A673 (cell line): ENCODE results near the gene PDGFC. TPM values are rescaled to one million over a fixed set of nuclear protein-coding genes. Genes with fewer than 3 reads are reported as not detected.

Source experiments
- BruUV-seq: library from RNA; stranded (reverse); fragments of 400-500 nt; replicated peaks from 2 replicates; lab custom pipeline; 2021; lab: Mats Ljungman, UMichigan
- CTCF ChIA-PET: fragments of 300-600 bp; sonication (Branson Sonifier 250); formaldehyde crosslinking; loops from one replicate; lab custom pipeline; 2022; ENCODE audit warnings: antibody characterized with exemption; lab: Charles Lee
- POLR2A ChIA-PET: fragments of 300-600 bp; sonication (Branson Sonifier 250); formaldehyde crosslinking; loops from one replicate; lab custom pipeline; 2022; ENCODE audit warnings: antibody characterized with exemption; ENCODE audit not compliant: low non-redundant PET; lab: Charles Lee
- DNase-seq: peaks from one replicate; pipeline ENCODE4 v3.0.0-alpha.2; 2015; ENCODE audit warnings: low spot score
- H3K27ac ChIP-seq: fragments of 200-600 bp; sonication (generic); 2 replicates; pipeline ENCODE4 v1.5.1; 2016; ENCODE audit warnings: mixed run types, low read depth, mild to moderate bottlenecking, mixed read lengths, antibody characterized with exemption, low read length; ENCODE audit not compliant: poor library complexity, severe bottlenecking
- H3K27me3 ChIP-seq: fragments of 200-600 bp; sonication (generic); replicated peaks from 2 replicates; pipeline ENCODE4 v1.6.1; 2017; ENCODE audit warnings: mixed run types, low read depth, mild to moderate bottlenecking, mixed read lengths, antibody characterized with exemption, low read length; ENCODE audit not compliant: insufficient read depth, poor library complexity
- H3K36me3 ChIP-seq: fragments of 200-600 bp; sonication (generic); 2 replicates; pipeline ENCODE4 v1.6.1; 2016; ENCODE audit warnings: mixed run types, mild to moderate bottlenecking, mixed read lengths, antibody characterized with exemption, low read length; ENCODE audit not compliant: insufficient read depth, poor library complexity, severe bottlenecking
- H3K4me1 ChIP-seq: fragments of 200-600 bp; sonication (generic); 2 replicates; pipeline ENCODE4 v1.6.1; 2017; ENCODE audit warnings: mixed run types, mild to moderate bottlenecking, mixed read lengths, antibody characterized with exemption, low read length; ENCODE audit not compliant: insufficient read depth, poor library complexity, severe bottlenecking
- H3K4me3 ChIP-seq: fragments of 200-600 bp; sonication (generic); 2 replicates; pipeline ENCODE4 v1.5.1; 2016; ENCODE audit warnings: low read depth, mixed run types, mild to moderate bottlenecking, mixed read lengths, low read length; ENCODE audit not compliant: poor library complexity, severe bottlenecking
- H3K9me3 ChIP-seq: fragments of 200-600 bp; sonication (generic); 2 replicates; pipeline ENCODE4 v1.6.1; 2016; ENCODE audit warnings: mixed run types, low read depth, mild to moderate bottlenecking, mixed read lengths, antibody characterized with exemption, low read length; ENCODE audit not compliant: poor library complexity, severe bottlenecking
- CTCF ChIP-seq: fragments of 300-800, 200-600 bp; sonication (generic); conservative IDR thresholded peaks from 2 replicates; pipeline ENCODE4 v1.5.1; 2017; ENCODE audit warnings: low read depth, mild to moderate bottlenecking, antibody characterized with exemption, low read length, moderate library complexity, mixed read lengths
- EZH2 ChIP-seq: fragments of 200-600 bp; sonication (generic); IDR thresholded peaks from 2 replicates; pipeline ENCODE4 v1.6.1; 2017; ENCODE audit warnings: borderline replicate concordance, low read depth, mild to moderate bottlenecking, mixed read lengths, antibody characterized with exemption, low read length; ENCODE audit not compliant: poor library complexity, severe bottlenecking
- intact Hi-C: fragments of 100-400 bp; cut with micrococcal nuclease; formaldehyde crosslinking; loops from one replicate; pipeline ENCODE4 v1.10.0; 2022; ENCODE audit not compliant: unreplicated experiment
- total RNA-seq: library from RNA; stranded (reverse); gene quantifications from 2 replicates; pipeline ENCODE4 v1.2.3, GENCODE V29; 2021

The PDGFC gene
- total RNA-seq, 1 experiment from 2014 or later: 28.0 TPM

DNA sequence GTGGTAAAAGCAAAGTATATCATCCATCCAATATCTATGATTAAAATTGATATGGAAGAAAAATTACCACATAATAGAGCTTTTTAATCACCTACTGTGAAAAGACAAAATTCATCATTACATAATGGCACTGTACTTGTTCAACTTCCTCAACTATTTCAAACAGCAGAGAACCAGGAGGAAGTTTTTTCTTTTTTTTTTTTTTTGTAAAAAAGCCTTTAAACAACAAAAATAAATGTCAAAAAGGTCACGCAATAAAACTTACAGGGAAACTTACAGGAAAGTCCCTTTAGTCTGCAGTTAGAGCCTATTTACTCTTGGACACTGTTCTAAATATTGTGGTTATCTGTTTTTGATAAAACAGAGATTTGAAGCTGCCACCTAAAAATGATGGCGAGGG lies 4.8 kb downstream of the PDGFC start:
- peaks cover 40% of the 10 kb centered on the region for H3K4me1 ChIP-seq
- no peaks in the 10 kb centered on the region for H3K36me3 ChIP-seq
- no TSS peak for BruUV-seq
- ChIA-PET POLR2A (no interaction called here), CTCF (interaction anchor here (0.6 to 1.0 kb wide), 2 partner anchors 242 to 491 kb away, joined by 4 to 6 read pairs; no protein-coding TSS in a partner anchor)
- H3K9me3 ChIP-seq: no peaks in the 10 kb centered on the region
- H3K27me3 ChIP-seq: no peaks in the 10 kb centered on the region
- TF ChIP-seq EZH2 (no peak), CTCF (no peak)
- no peak overlapping the region for H3K27ac ChIP-seq
- no peak overlapping the region for H3K4me3 ChIP-seq
- intact Hi-C loops: loop anchor here (5.0 to 10.0 kb wide), 5 partner anchors 65 to 802 kb away; no protein-coding TSS in a partner anchor
- DNase-seq: no peak

- intact Hi-C loops: loop anchor here (10.0 kb wide), 2 partner anchors 299 to 799 kb away; no protein-coding TSS in a partner anchor
- TF ChIP-seq CTCF (no peak), EZH2 (no peak)
- no peak overlapping the region for H3K27ac ChIP-seq
- H3K36me3 ChIP-seq: no peaks in the 10 kb centered on the region
- ChIA-PET POLR2A (interaction anchor here (0.6 kb wide), 1 partner anchor 405 kb away, joined by 3 read pairs; no protein-coding TSS in a partner anchor), CTCF (no interaction called here)
- no TSS peak for BruUV-seq
- H3K4me3 ChIP-seq: no peak overlapping the region
- H3K4me1 ChIP-seq: peaks cover 66% of the 10 kb centered on the region
- H3K27me3 ChIP-seq: no peaks in the 10 kb centered on the region
- no peaks in the 10 kb centered on the region for H3K9me3 ChIP-seq
- no peak for DNase-seq
Measured at GRCh38 chr4:156963419-156963818, 8.2 kb downstream of the PDGFC start.

- Histone ChIP-seq H3K27me3 (no peaks in the 10 kb centered on the region), H3K36me3 (no peaks in the 10 kb centered on the region), H3K9me3 (no peaks in the 10 kb centered on the region), H3K27ac (no peak overlapping the region), H3K4me1 (peaks cover 67% of the 10 kb centered on the region), H3K4me3 (no peak overlapping the region)
- intact Hi-C loops: loop anchor here (10.0 kb wide), 2 partner anchors 298 to 798 kb away; no protein-coding TSS in a partner anchor
- no peak for TF ChIP-seq CTCF
- TF ChIP-seq EZH2: no peak
- ChIA-PET POLR2A (no interaction called here), CTCF (no interaction called here)
- no peak for DNase-seq
- BruUV-seq: no TSS peak
Measured at GRCh38 chr4:156962528-156962974, 9.0 kb downstream of the PDGFC start.
